B cell (primary cell): ENCODE results near the gene RIMBP2. TPM values are rescaled to one million over a fixed set of nuclear protein-coding genes. Genes with fewer than 3 reads are reported as not detected.

Experiments used
- ATAC-seq: fragments of 200-7000 bp; cut with Tn5 transposase; one replicate; pipeline ENCODE4 v1.10.0; 2021; ENCODE audit warnings: low read depth, mild to moderate bottlenecking, moderate number of reproducible peaks, moderate library complexity
- CTCF ChIA-PET: fragments of 350-600 bp; sonication (Branson Sonifier 250); formaldehyde crosslinking; loops from one replicate; lab custom pipeline; 2021; ENCODE audit warnings: antibody characterized with exemption, inconsistent platforms; lab: Charles Lee
- POLR2A ChIA-PET: fragments of 350-600 bp; sonication (Branson Sonifier 250); formaldehyde crosslinking; loops from one replicate; lab custom pipeline; 2021; ENCODE audit warnings: antibody characterized with exemption; lab: Charles Lee
- DNase-seq: peaks from one replicate; pipeline ENCODE4 v3.0.0; 2013
- H2AFZ ChIP-seq: 2 replicates; pipeline ENCODE4 v1.6.1; 2012; ENCODE audit warnings: mild to moderate bottlenecking, low read depth, low read length; ENCODE audit not compliant: insufficient read depth, poor library complexity, severe bottlenecking
- H3K27ac ChIP-seq, 2 donors: 1 replicate in 1 of 2; 2 replicates in 1 of 2; pipeline ENCODE4 v1.5.1; 2012 to 2013; ENCODE audit warnings: low read length in 2 of 2, mild to moderate bottlenecking in 2 of 2, moderate library complexity in 1 of 2
- H3K27me3 ChIP-seq, 4 experiments: fragments of 200-600 bp in 1 of 4; sonication (generic) in 1 of 4; replicated peaks in 1 of 4; 1 replicate in 2 of 4; 2 replicates in 2 of 4; pipeline versions ENCODE4 v1.6.1 to v1.7.0; 2013 to 2016; ENCODE audit warnings: low read length in 3 of 4, mild to moderate bottlenecking in 2 of 4, mixed read lengths in 1 of 4, moderate library complexity in 1 of 4; ENCODE audit not compliant: insufficient read depth in 4 of 4, control insufficient read depth in 3 of 4; ENCODE audit errors: control extremely low read depth in 1 of 4
- H3K36me3 ChIP-seq, 2 experiments: replicated peaks in 1 of 2; 1 replicate in 1 of 2; 2 replicates in 1 of 2; pipeline versions ENCODE4 v1.6.1 to v1.7.1; 2013; ENCODE audit warnings: low read length in 1 of 2; ENCODE audit not compliant: insufficient read depth in 2 of 2, control insufficient read depth in 1 of 2; ENCODE audit errors: control extremely low read depth in 1 of 2, extremely low read depth in 1 of 2
- H3K4me1 ChIP-seq, 2 donors: fragments of 200-600 bp in 1 of 2; sonication (generic) in 1 of 2; 1 replicate in 1 of 2; 2 replicates in 1 of 2; pipeline versions ENCODE4 v1.5.1 to v1.6.1; 2013 to 2017; ENCODE audit warnings: low read length in 2 of 2; ENCODE audit not compliant: control insufficient read depth in 2 of 2, insufficient read depth in 2 of 2
- H3K4me2 ChIP-seq: replicated peaks from 2 replicates; pipeline ENCODE3; 2012; ENCODE audit warnings: mild to moderate bottlenecking, low read depth, low read length; ENCODE audit not compliant: poor library complexity, severe bottlenecking
- H3K4me3 ChIP-seq, 5 experiments: fragments of 200-600 bp in 1 of 5; sonication (generic) in 1 of 5; 1 replicate in 3 of 5; 2 replicates in 2 of 5; pipeline versions ENCODE4 v1.5.1 to v1.7.0; 2011 to 2016; ENCODE audit warnings: low read length in 4 of 5, mild to moderate bottlenecking in 4 of 5, low read depth in 2 of 5, control low read depth in 1 of 5, moderate library complexity in 1 of 5; ENCODE audit not compliant: insufficient read depth in 1 of 5; ENCODE audit errors: control extremely low read depth in 1 of 5, extremely low read depth in 1 of 5
- H3K79me2 ChIP-seq: fragments of 200-600 bp; sonication (generic); one replicate; pipeline ENCODE4 v1.6.0; 2016; ENCODE audit warnings: low read length; ENCODE audit not compliant: control insufficient read depth, insufficient read depth
- H3K9ac ChIP-seq: fragments of 200-600 bp; sonication (generic); 2 replicates; pipeline ENCODE4 v1.6.1; 2017; ENCODE audit warnings: mild to moderate bottlenecking, low read length, moderate library complexity
- H3K9me3 ChIP-seq, 3 donors: one replicate each; pipeline versions ENCODE4 v1.6.1 to v1.7.1; 2013; ENCODE audit warnings: low read length in 2 of 3; ENCODE audit not compliant: control insufficient read depth in 2 of 3, insufficient read depth in 1 of 3; ENCODE audit errors: control extremely low read depth in 1 of 3
- H4K20me1 ChIP-seq: 2 replicates; pipeline ENCODE4 v1.6.0; 2012; ENCODE audit warnings: mild to moderate bottlenecking, low read length; ENCODE audit not compliant: insufficient read depth, control insufficient read depth, poor library complexity, severe bottlenecking
- H3K27ac Mint-ChIP-seq: one replicate; pipeline ENCODE4 v1.8.0; 2021; ENCODE audit warnings: mixed read lengths
- H3K27me3 Mint-ChIP-seq: one replicate; pipeline ENCODE4 v1.8.0; 2021; ENCODE audit warnings: mixed read lengths
- H3K4me1 Mint-ChIP-seq: one replicate; pipeline ENCODE4 v1.8.0; 2021; ENCODE audit warnings: mixed read lengths
- H3K4me3 Mint-ChIP-seq: one replicate; pipeline ENCODE4 v1.8.0; 2021; ENCODE audit warnings: mixed read lengths
- H3K9me3 Mint-ChIP-seq: one replicate; pipeline ENCODE4 v1.8.0; 2022; ENCODE audit warnings: mixed read lengths; ENCODE audit not compliant: insufficient read depth
- EZH2 ChIP-seq: IDR thresholded peaks from 2 replicates; pipeline ENCODE4 v1.6.1; 2012; ENCODE audit warnings: borderline replicate concordance, low read depth, mild to moderate bottlenecking, moderate library complexity, low read length; ENCODE audit not compliant: insufficient read depth, poor library complexity, severe bottlenecking
- WGBS: methylation state at CpG from one replicate; pipeline ENCODE4 v1.1.5; 2013; ENCODE audit warnings: missing lambda C conversion rate; ENCODE audit not compliant: insufficient coverage; 5-methylcytosine and 5-hydroxymethylcytosine counted together
- intact Hi-C: fragments of 100-400 bp; cut with micrococcal nuclease; formaldehyde crosslinking; loops from one replicate; pipeline ENCODE4 v1.10.0; 2022
- polyA plus RNA-seq: library from polyadenylated mRNA; depleted of rRNA; stranded (reverse); fragments of >200 nt; gene quantifications from 2 replicates; pipeline ENCODE4 v1.2.3, GENCODE V29; 2012
- total RNA-seq, 2 donors: library from RNA; stranded (reverse); fragments of 120-200 nt in 1 of 2; gene quantifications; 1 replicate in 1 of 2; 2 replicates in 1 of 2; pipeline versions ENCODE4 v1.2.3 to v1.2.4, GENCODE V29; 2013 to 2022
- TF ChIP-seq, protein P1 (sequence below): fragments of 200-600 bp; IDR thresholded peaks from one replicate; pipeline ENCODE4 v1.8.0; 2022; ENCODE audit warnings: antibody characterized with exemption, mild to moderate bottlenecking

The RIMBP2 gene
- total and polyA plus RNA-seq, 2 donors (not counting 1 experiment from before 2014, with no cell fraction given): not detected

- no peak overlapping the region for H2AFZ ChIP-seq
- Mint-ChIP-seq H3K9me3 (peaks cover 3% of the 10 kb centered on the region), H3K27ac (no peak overlapping the region), H3K27me3 (no peaks in the 10 kb centered on the region), H3K4me3 (no peak overlapping the region), H3K4me1 (no peaks in the 10 kb centered on the region)
- no peak overlapping the region for H3K27ac ChIP-seq
- no peak for ATAC-seq
- H3K9ac ChIP-seq: no peak overlapping the region
- H3K9me3 ChIP-seq: peaks cover 0 to 21% (median 4%) of the 10 kb centered on the region in 3 donors
- no peak for TF ChIP-seq EZH2
- TF ChIP-seq, protein P1, sequence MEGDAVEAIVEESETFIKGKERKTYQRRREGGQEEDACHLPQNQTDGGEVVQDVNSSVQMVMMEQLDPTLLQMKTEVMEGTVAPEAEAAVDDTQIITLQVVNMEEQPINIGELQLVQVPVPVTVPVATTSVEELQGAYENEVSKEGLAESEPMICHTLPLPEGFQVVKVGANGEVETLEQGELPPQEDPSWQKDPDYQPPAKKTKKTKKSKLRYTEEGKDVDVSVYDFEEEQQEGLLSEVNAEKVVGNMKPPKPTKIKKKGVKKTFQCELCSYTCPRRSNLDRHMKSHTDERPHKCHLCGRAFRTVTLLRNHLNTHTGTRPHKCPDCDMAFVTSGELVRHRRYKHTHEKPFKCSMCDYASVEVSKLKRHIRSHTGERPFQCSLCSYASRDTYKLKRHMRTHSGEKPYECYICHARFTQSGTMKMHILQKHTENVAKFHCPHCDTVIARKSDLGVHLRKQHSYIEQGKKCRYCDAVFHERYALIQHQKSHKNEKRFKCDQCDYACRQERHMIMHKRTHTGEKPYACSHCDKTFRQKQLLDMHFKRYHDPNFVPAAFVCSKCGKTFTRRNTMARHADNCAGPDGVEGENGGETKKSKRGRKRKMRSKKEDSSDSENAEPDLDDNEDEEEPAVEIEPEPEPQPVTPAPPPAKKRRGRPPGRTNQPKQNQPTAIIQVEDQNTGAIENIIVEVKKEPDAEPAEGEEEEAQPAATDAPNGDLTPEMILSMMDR: no peak
- CTCF ChIA-PET: no interaction called here
- POLR2A ChIA-PET: no interaction called here
- H3K4me2 ChIP-seq: no peak overlapping the region
- intact Hi-C loops: no loop called here
- H3K79me2 ChIP-seq: no peaks in the 10 kb centered on the region
- no peaks in the 10 kb centered on the region for H3K36me3 ChIP-seq
- WGBS: 87% methylated on average over 5 of the region's 7 CpGs
- no peaks in the 10 kb centered on the region for H3K27me3 ChIP-seq
- DNase-seq: no peak
- no peak overlapping the region for H3K4me3 ChIP-seq
- no peaks in the 10 kb centered on the region for H3K4me1 ChIP-seq
- no peaks in the 10 kb centered on the region for H4K20me1 ChIP-seq
These were observed 147.6 kb downstream of the RIMBP2 start for GRCh38 chr12:130568501-130568900.

DNA sequence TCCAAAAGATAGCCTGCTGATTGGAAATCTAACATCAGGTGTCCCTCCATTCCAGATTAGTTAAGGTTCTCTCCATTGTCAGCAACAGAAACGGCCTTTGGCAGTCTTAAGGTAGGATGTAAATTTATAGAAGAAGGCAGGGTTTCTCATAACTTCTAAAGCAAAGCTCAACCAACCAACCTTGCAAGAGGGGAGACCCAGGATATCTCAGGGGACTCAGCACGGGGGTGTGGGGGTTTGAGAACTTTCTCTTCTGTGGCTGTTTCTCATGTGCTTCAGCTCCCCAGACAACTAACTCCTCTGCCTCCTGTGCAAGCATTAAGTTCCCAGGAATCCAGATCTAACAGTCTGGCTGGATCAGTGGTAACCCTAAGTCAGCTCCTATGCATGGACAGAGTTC, 148.1 kb downstream of the RIMBP2 start:
- Histone ChIP-seq H3K27me3 (no peaks in the 10 kb centered on the region), H3K27ac (no peak overlapping the region), H4K20me1 (no peaks in the 10 kb centered on the region), H3K4me1 (no peaks in the 10 kb centered on the region), H3K36me3 (no peaks in the 10 kb centered on the region), H3K9me3 (peaks cover 0 to 21% (median 4%) of the 10 kb centered on the region in 3 donors), H3K9ac (no peak overlapping the region), H3K79me2 (no peaks in the 10 kb centered on the region), H3K4me2 (no peak overlapping the region), H3K4me3 (no peak overlapping the region), H2AFZ (no peak overlapping the region)
- Mint-ChIP-seq H3K4me1 (no peaks in the 10 kb centered on the region), H3K4me3 (no peak overlapping the region), H3K9me3 (peaks cover 3% of the 10 kb centered on the region), H3K27ac (no peak overlapping the region), H3K27me3 (no peaks in the 10 kb centered on the region)
- POLR2A ChIA-PET: no interaction called here
- DNase-seq: no peak
- ATAC-seq: no peak
- TF ChIP-seq EZH2: no peak
- TF ChIP-seq, protein P1: no peak
- CTCF ChIA-PET: no interaction called here
- no CpG with 5 or more reads among the region's 2 CpGs for WGBS
- intact Hi-C loops: no loop called here
